CD1c-positive myeloid dendritic cell (primary cell): ENCODE data around the gene CYP2F1.
"Not testable (repeated sequence)": the region's sequence is repeated elsewhere in the genome, so short reads cannot be mapped to it uniquely, and the experiment has no call there.

Experiments
- DNase-seq: peaks from one replicate; pipeline ENCODE4 v3.0.0-alpha.2; 2016; ENCODE audit errors: extremely low spot score

Gene CYP2F1

GRCh38 chr19:41127362-41127761, 13.1 kb downstream of the CYP2F1 start:
- not testable (repeated sequence) for DNase-seq

- peak; percentile 84 for DNase-seq
These were observed 13.6 kb downstream of the CYP2F1 start for GRCh38 chr19:41127801-41128300.

- DNase-seq, result no peak
These were observed 14.5 kb downstream of the CYP2F1 start for GRCh38 chr19:41128692-41129091.

GRCh38 chr19:41131186-41131585, 17.0 kb downstream of the CYP2F1 start:
- DNase-seq, result no peak

DNA sequence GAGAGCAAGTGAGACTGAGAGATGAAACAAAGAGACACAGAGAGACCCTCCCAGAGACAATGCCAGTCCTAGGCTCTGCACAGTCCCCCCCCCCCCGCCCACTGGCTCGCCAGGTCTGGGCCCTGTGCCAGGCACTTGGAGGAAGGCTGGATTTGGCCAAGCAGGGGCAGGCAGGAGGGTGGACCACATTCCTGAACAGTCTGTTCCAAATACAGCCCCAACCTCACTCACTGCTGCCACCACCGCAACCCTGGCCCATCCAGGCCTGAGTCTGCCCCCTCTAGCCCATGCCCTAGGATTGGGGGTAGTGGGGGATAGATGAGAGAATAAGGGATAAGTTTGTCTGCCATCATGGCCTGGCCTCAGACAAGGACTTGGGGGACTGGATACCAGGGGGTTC, 19.0 kb downstream of the CYP2F1 start:
- DNase-seq, result no peak

GRCh38 chr19:41134616-41135015, 20.4 kb downstream of the CYP2F1 start:
- DNase-seq, result no peak

GRCh38 chr19:41135390-41136384, 21.5 kb downstream of the CYP2F1 start:
- peak; percentile 52 for DNase-seq

DNA sequence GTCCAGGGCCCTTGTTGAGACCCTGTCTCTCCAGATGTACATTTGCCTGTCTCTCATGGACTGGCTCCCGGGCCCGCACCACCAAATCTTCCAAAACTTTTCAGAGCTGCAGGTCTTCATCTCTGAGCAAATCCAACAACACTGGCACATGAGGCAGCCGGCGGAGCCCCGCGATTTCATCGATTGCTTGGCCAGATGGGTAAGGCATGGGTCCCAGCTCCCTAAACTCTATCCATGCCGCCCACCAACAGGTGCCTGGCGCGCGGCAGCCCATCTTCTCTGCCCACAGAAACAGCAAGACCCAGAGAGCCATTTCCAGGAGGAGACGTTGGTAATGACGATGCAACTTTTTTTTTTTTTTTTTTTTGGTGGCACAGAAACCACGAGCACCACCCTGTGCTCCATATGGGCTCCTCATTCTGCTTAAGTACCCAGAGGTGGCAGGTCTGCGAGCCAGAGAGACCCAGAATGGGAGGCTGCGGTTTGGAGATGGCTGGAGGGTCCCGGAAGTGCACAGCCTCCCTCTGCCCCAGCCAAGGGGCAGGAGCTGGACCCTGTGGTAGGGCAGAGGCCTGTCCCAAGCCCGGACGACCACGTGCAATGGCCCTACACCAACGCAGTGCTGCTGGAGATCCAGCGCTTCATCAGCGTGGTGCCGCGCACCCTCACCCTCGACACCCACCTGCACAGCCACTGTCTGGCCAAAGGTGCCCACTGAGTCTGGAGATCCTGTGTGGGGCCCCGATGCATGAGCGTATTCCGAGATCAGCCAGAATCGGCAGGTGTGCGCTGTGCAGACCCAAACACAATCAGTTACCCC, 22.6 kb downstream of the CYP2F1 start:
- DNase-seq, result no peak

DNA sequence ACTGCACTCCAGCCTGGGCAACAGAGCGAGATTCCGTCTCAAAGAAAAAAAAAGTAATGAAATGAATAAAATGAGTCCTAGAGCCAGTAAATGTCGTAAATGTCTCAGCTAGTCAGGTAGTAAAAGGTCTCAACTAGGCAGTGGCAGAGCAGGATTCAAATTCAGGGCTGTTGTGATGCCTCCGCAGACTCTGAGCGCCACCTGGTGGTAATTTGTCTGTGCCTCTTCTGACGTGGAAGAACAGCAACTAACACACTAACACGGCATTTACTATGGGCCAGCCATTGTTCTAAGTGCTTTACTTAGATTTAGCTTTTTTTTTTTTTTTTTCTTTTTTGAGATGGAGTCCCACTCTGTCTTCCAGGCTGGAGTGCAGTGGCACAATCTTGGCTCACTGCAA, 30.2 kb downstream of the CYP2F1 start:
- DNase-seq, result peak; percentile 90

DNA sequence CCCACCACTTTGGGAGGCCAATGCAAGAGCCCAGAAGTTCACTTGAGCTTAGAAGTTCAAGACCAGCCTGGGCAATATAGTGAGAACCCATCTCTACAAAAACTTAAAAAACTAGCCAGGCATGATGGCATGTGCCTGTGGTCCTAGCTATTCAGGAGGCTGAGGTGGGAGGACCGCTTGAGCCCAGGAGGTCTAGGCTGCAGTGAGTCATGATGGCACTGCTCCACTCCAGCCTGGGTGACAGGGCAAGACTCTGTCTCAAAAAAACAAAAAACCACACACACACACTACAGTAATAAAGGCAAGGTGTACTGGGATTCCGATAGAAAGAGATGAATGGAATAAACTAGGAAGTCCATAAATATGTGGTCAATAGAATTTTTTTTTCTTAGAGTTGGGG, 35.6 kb downstream of the CYP2F1 start:
- no peak for DNase-seq

- DNase-seq, result not testable (repeated sequence)
These were observed 36.8 kb downstream of the CYP2F1 start for GRCh38 chr19:41150986-41151385.

DNA sequence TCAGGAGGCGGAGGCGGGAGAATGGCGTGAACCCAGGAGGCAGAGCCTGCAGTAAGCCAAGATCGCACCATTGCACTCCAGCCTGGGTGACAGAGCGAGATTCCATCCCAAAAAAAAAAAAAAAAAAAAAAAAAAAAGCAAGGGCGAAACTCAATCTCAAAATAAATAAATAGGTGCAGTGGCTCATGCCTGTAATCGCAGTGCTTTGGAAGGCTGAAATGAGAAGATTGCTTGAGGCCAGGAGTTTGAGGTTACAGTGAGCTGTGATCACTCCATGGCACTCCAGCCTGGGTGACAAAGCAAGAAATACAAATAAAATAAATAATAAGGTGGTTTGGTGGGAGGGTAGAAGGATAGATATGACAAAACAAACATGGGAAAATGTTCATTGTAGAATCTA, 39.8 kb downstream of the CYP2F1 start:
- no peak for DNase-seq

DNA sequence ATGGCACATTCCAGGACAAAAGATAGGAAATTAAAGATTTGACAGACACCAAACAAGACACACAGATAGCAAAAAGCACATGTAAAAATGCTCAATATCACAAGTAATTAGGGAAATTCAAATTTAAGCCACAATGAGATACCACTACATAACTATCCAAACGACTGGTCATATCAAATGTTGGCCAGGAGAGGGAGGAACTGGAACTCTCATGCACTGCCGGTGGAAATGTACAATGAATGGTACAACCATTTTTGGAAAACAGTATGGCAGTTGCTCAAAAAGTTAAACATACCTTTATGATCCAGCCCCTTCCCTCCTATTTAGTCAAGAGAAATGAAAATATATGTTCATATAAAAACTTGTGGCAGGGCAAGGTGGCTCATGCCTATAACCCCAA, 42.0 kb downstream of the CYP2F1 start:
- peak; percentile 24 for DNase-seq

DNA sequence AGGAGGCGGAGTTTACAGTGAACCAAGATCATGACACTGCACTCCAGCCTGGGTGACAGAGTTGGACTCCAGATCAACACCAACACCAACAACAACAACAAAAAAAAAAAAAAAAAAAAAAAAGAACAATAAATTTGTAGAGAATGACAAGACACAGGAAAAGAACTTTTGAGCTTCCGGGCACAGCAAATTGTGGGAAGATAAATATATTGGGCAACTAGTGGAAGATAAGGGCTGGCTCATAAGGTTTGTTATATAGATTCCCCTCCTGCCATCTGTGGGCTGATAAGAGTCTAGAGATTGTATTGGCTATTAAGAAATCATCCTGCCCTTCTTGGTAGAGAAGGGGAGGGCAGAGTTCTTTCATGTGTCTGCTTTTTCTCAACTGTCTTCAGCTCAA, 45.6 kb downstream of the CYP2F1 start:
- DNase-seq, result no peak

GRCh38 chr19:41161903-41162302, 47.7 kb downstream of the CYP2F1 start:
- DNase-seq, result no peak

DNA sequence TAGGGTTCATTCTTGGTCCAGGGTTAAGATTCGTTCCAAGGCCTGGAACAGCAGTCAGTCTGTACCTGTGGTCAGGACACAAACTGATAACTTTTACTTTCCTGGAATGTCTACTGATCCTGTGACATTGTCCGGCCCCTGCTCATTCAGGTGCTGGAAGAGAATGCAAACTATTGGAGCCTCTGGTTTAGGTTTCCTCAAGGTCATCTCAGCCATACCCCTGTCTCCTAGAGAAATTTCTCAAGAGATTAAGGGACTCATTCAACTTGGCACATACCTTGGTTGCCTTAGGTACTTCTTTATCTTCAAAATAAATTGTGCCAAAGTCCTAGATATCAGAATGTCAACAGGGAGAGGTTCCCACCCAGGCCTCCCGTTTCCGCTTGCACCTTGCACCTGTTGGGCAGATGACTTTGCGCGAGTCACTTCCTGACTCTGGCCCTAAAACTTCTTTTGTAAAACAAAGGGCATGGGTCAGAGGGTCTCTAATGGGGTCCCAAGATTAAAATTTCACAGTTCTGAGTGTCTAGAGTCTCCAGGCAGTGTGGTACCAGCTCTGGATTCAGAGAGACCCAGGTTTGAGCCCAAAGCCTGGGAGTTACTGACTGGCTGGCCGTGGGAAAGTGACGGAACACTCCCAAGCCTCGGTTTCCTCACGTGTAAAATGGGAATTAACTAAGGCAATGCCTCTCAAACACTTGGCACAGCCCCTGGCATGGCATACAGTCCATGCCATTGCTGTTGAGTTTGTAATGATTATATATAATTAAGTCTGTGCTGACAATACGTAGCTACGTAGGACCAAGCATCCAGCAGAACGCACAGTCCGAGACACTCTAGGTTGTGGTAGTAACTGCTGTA, 52.9 kb downstream of the CYP2F1 start:
- DNase-seq, result no peak

GRCh38 chr19:41172297-41173164, 58.3 kb downstream of the CYP2F1 start:
- DNase-seq, result no peak

- DNase-seq, result no peak
These were observed 60.2 kb downstream of the CYP2F1 start for GRCh38 chr19:41174297-41174928.

GRCh38 chr19:41175801-41176777, 61.9 kb downstream of the CYP2F1 start:
- DNase-seq, result peak; percentile 79
